Measurements from ENCODE around the gene DLG1. TPM values are rescaled to one million over a fixed set of nuclear protein-coding genes. Genes with fewer than 3 reads are reported as not detected.

Gene DLG1
- total RNA-seq, 4 donors from 2014 or later, result 71.4 to 90.4 (median 80.9) TPM

GRCh38 chr3:197030379-197031314 is 267.8 kb downstream of the DLG1 start:
- Histone ChIP-seq H3K27ac (peak overlapping the region in 3 of 4 donors; percentile 49 to 61 (median 54)), H3K4me1 (peaks cover 0 to 25% (median 5%) of the 10 kb centered on the region in 3 donors), H3K9me3 (no peaks in the 10 kb centered on the region), H3K36me3 (no peaks in the 10 kb centered on the region), H3K27me3 (peaks cover 34% of the 10 kb centered on the region), H3K4me3 (no peak overlapping the region)
- no peak for ATAC-seq
- WGBS, 2 donors (ENCODE audit: low coverage in 1 of 2), result 76 to 90% methylated on average over 7 to 20 of the region's 33 CpGs
- TF ChIP-seq POLR2A (IDR thresholded peaks at IDR 0.05) (no peak), EP300 (IDR thresholded peaks at IDR 0.05) (no peak), POLR2AphosphoS5 (IDR thresholded peaks at IDR 0.05) (no peak), CTCF (IDR thresholded peaks at IDR 0.05) (no peak)

- Histone ChIP-seq H3K27me3 (peaks cover 36% of the 10 kb centered on the region), H3K4me1 (peaks cover 0 to 25% (median 5%) of the 10 kb centered on the region in 3 donors), H3K9me3 (no peaks in the 10 kb centered on the region), H3K27ac (peak within 1 kb of the TSS in 3 of 4 donors; percentile 49 to 78 (median 54)), H3K36me3 (no peaks in the 10 kb centered on the region), H3K4me3 (peak within 1 kb of the TSS; percentile 20 to 59)
- ATAC-seq, result peak; percentile 74
- no CpG with 5 or more reads among the region's 60 CpGs for WGBS, 2 donors (ENCODE audit: low coverage in 1 of 2)
- no peak for TF ChIP-seq EP300 (IDR thresholded peaks at IDR 0.05)
- no peak for TF ChIP-seq POLR2AphosphoS5 (IDR thresholded peaks at IDR 0.05)
- peak in 1 of 2 donors; percentile 17 for TF ChIP-seq POLR2A (IDR thresholded peaks at IDR 0.05)
- TF ChIP-seq CTCF (IDR thresholded peaks at IDR 0.05), result peak in 3 of 4 experiments; percentile 54 to 88 (median 79)
These were observed 268.8 kb downstream of the DLG1 start, which contains the start of gene MELTF for GRCh38 chr3:197029511-197030167. Gene MELTF (minus strand): TSS chr3:197029817. CDS start chr3:197029702, 115 bp downstream.

DNA sequence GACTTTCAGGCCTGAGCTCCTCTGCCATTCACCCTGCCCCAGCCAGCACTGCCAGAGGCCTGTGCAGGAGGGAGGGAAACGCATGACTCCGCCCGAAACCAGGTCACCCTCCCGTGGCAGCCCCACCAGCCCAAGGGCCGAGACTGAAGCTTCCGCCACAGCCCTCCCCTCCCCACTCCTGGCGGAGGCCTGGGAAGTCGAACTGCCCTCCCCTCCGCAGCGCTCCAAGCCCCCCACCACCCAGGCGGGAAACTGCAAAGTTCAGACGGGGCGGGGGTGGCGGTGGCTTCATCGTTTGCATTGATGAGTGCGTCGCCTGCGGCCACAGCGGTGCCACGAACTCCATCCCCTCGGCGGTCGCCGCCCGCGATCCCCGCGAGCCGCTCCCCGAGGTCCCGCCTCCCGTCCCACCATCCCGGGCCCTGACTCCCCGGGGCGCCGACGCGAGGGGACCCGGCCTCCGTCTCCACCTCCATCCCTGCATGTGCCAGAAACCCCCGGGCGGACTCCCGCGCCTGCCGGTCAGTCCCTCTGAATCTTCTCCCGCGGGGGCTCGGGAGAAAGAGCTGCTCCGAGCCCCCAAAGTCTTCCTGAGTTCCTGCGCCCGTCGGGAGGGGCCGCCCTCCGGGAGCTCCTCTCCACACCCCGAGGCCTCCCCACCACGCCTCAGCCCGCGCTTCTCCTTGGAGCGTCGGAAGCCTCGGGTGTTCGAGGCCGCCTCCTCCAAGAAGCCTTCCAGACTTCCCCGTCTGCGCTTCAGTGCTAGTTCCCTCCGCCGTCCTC is 269.5 kb downstream of the DLG1 start:
- Histone ChIP-seq H3K36me3 (no peaks in the 10 kb centered on the region), H3K27ac (peak overlapping the region in 1 of 4 donors; percentile 78), H3K9me3 (no peaks in the 10 kb centered on the region), H3K4me1 (peaks cover 0 to 25% (median 5%) of the 10 kb centered on the region in 3 donors), H3K27me3 (peaks cover 44% of the 10 kb centered on the region), H3K4me3 (peak overlapping the region; percentile 20 to 59)
- WGBS, 2 donors (ENCODE audit: low coverage in 1 of 2), result no CpG with 5 or more reads among the region's 67 CpGs
- no peak for ATAC-seq
- TF ChIP-seq EP300 (IDR thresholded peaks at IDR 0.05), result no peak

- no peak for ATAC-seq
- Histone ChIP-seq H3K36me3 (no peaks in the 10 kb centered on the region), H3K9me3 (no peaks in the 10 kb centered on the region), H3K4me3 (peak overlapping the region in 1 of 2 donors; percentile 59), H3K4me1 (peaks cover 0 to 25% (median 5%) of the 10 kb centered on the region in 3 donors), H3K27me3 (peaks cover 43% of the 10 kb centered on the region), H3K27ac (peak overlapping the region in 1 of 4 donors; percentile 78)
- TF ChIP-seq CTCF (IDR thresholded peaks at IDR 0.05) (no peak), EP300 (IDR thresholded peaks at IDR 0.05) (no peak), POLR2AphosphoS5 (IDR thresholded peaks at IDR 0.05) (no peak), POLR2A (IDR thresholded peaks at IDR 0.05) (no peak)
- WGBS, 2 donors (ENCODE audit: low coverage in 1 of 2), result 93% methylated on average over 3 of the region's 22 CpGs; no CpG with 5 or more reads in 1 of the 2 donors
These were observed 270.3 kb downstream of the DLG1 start for GRCh38 chr3:197027896-197028727.
